ENCODE measurements around the gene SLC35F2. TPM values are rescaled to one million over a fixed set of nuclear protein-coding genes. Genes with fewer than 3 reads are reported as not detected.
A peak's percentile ranks its signal among the peaks of the same experiment; 100 is the strongest.

SLC35F2 gene
- total and polyA plus RNA-seq, 2 of the 13 experiments (the other 11 are each of a cell fraction or from before 2014, with no cell fraction given): 5.8 to 20.3 TPM

DNA sequence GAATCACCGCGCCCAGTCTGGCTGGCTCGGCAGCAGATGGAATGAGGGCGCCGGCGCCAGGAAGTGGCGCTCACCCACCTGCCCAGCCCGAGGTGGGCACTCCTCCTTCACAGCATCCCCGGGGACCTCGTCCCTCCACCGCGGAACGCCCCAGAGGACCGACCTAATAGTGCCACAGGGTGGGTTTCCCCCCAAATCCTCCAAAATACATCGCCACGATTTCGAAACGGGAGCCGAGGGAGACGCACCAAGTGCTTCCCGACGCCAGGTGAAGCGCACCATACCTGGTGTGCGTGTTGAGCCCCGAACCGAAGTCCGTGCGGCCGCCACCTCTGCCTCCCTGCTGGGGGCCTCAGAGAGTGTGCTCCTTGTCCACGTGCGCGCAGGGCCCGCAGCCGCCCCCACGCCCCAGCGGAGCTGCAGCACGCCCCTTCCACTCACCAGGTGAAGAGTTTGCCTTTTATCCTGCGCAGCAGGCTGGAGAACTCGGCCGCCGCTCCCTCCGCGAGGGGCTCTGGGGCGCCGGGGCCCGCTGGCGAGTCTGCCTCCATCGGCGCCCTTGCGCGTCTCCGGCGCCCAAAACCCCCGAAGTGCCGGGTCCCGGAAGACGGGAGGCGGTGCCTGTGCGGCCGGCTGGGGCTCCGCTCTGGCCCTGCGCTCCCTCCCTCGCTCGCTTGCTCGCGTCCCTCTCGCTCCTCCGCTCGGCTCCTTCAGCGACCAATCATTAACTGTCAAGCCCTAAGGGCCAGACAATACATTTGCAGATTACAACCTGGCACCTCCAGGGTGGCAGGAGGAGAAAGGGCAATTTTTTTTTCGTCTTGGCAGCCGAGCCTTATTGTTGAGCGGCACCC is at the start of gene SLC35F2 (continued):
- TF ChIP-seq, protein P1, sequence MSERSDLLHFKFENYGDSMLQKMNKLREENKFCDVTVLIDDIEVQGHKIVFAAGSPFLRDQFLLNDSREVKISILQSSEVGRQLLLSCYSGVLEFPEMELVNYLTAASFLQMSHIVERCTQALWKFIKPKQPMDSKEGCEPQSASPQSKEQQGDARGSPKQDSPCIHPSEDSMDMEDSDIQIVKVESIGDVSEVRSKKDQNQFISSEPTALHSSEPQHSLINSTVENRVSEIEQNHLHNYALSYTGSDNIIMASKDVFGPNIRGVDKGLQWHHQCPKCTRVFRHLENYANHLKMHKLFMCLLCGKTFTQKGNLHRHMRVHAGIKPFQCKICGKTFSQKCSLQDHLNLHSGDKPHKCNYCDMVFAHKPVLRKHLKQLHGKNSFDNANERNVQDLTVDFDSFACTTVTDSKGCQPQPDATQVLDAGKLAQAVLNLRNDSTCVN (CRISPR knock-in tag; IDR thresholded peaks at IDR 0.05; ENCODE audit: borderline replicate concordance): no peak
- TF ChIP-seq GABPA (IDR thresholded peaks at IDR 0.05; ENCODE audit: low read depth, low read length) (0 out of 2 replicates have a peak, but pooled peaks have one; percentile 14), GABPA (CRISPR knock-in tag; IDR thresholded peaks at IDR 0.05; ENCODE audit: low read depth) (0 out of 2 replicates have a peak, but pooled peaks have one; percentile 16), ZNF776 (CRISPR knock-in tag; IDR thresholded peaks at IDR 0.05) (peak; percentile 80), SATB2 (CRISPR knock-in tag; IDR thresholded peaks at IDR 0.05) (0 out of 2 replicates have a peak, but pooled peaks have one; percentile 35), ZNF292 (CRISPR knock-in tag; IDR thresholded peaks at IDR 0.05; ENCODE audit: borderline replicate concordance, low read depth) (0 out of 2 replicates have a peak, but pooled peaks have one; percentile 30), KLF6 (CRISPR knock-in tag; IDR thresholded peaks at IDR 0.05) (0 out of 2 replicates have a peak, but pooled peaks have one; percentile 44), KLF16 (CRISPR knock-in tag; IDR thresholded peaks at IDR 0.05) (peak in 1 of 2 experiments; percentile 68; a peak in 1 of 4 replicates), RARA (CRISPR knock-in tag; IDR thresholded peaks at IDR 0.05) (0 out of 2 replicates have a peak, but pooled peaks have one; percentile 18), ZNF232 (CRISPR knock-in tag; IDR thresholded peaks at IDR 0.05; ENCODE audit: borderline replicate concordance) (peak; percentile 60; the same call in 1 of the 2 replicates)
- TF ChIP-seq, protein P2, sequence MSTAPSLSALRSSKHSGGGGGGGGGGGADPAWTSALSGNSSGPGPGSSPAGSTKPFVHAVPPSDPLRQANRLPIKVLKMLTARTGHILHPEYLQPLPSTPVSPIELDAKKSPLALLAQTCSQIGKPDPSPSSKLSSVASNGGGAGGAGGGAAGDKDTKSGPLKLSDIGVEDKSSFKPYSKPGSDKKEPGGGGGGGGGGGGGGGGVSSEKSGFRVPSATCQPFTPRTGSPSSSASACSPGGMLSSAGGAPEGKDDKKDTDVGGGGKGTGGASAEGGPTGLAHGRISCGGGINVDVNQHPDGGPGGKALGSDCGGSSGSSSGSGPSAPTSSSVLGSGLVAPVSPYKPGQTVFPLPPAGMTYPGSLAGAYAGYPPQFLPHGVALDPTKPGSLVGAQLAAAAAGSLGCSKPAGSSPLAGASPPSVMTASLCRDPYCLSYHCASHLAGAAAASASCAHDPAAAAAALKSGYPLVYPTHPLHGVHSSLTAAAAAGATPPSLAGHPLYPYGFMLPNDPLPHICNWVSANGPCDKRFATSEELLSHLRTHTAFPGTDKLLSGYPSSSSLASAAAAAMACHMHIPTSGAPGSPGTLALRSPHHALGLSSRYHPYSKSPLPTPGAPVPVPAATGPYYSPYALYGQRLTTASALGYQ (CRISPR knock-in tag; IDR thresholded peaks at IDR 0.05): 0 out of 2 replicates have a peak, but pooled peaks have one; percentile 13
- TF ChIP-seq, protein P3, sequence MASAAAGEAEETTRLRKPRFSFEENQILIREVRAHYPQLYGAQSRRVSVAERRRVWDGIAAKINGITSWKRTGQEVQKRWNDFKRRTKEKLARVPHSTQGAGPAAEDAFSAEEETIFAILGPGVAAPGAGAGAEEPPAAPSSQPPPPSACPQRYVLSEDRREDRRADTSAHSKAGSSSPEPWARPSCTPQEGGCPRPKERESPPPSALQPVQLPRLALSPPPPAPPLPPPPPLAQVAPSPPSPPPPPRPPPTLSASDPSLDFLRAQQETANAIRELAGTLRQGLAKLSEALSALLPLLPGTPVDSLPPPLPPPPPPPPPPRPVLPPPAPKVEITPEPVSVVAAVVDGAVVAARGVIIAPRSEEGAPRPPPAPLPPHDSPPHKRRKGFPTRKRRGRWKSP (CRISPR knock-in tag; IDR thresholded peaks at IDR 0.05): peak; percentile 93
- TF ChIP-seq, protein P4, sequence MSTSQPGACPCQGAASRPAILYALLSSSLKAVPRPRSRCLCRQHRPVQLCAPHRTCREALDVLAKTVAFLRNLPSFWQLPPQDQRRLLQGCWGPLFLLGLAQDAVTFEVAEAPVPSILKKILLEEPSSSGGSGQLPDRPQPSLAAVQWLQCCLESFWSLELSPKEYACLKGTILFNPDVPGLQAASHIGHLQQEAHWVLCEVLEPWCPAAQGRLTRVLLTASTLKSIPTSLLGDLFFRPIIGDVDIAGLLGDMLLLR (CRISPR knock-in tag; IDR thresholded peaks at IDR 0.05): peak; percentile 74
- TF ChIP-seq, protein P5, sequence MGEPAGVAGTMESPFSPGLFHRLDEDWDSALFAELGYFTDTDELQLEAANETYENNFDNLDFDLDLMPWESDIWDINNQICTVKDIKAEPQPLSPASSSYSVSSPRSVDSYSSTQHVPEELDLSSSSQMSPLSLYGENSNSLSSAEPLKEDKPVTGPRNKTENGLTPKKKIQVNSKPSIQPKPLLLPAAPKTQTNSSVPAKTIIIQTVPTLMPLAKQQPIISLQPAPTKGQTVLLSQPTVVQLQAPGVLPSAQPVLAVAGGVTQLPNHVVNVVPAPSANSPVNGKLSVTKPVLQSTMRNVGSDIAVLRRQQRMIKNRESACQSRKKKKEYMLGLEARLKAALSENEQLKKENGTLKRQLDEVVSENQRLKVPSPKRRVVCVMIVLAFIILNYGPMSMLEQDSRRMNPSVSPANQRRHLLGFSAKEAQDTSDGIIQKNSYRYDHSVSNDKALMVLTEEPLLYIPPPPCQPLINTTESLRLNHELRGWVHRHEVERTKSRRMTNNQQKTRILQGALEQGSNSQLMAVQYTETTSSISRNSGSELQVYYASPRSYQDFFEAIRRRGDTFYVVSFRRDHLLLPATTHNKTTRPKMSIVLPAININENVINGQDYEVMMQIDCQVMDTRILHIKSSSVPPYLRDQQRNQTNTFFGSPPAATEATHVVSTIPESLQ (CRISPR knock-in tag; conservative IDR thresholded peaks at IDR 0.05): 0 out of 2 replicates have a peak, but pooled peaks have one; percentile 51
- TF ChIP-seq, protein P6, sequence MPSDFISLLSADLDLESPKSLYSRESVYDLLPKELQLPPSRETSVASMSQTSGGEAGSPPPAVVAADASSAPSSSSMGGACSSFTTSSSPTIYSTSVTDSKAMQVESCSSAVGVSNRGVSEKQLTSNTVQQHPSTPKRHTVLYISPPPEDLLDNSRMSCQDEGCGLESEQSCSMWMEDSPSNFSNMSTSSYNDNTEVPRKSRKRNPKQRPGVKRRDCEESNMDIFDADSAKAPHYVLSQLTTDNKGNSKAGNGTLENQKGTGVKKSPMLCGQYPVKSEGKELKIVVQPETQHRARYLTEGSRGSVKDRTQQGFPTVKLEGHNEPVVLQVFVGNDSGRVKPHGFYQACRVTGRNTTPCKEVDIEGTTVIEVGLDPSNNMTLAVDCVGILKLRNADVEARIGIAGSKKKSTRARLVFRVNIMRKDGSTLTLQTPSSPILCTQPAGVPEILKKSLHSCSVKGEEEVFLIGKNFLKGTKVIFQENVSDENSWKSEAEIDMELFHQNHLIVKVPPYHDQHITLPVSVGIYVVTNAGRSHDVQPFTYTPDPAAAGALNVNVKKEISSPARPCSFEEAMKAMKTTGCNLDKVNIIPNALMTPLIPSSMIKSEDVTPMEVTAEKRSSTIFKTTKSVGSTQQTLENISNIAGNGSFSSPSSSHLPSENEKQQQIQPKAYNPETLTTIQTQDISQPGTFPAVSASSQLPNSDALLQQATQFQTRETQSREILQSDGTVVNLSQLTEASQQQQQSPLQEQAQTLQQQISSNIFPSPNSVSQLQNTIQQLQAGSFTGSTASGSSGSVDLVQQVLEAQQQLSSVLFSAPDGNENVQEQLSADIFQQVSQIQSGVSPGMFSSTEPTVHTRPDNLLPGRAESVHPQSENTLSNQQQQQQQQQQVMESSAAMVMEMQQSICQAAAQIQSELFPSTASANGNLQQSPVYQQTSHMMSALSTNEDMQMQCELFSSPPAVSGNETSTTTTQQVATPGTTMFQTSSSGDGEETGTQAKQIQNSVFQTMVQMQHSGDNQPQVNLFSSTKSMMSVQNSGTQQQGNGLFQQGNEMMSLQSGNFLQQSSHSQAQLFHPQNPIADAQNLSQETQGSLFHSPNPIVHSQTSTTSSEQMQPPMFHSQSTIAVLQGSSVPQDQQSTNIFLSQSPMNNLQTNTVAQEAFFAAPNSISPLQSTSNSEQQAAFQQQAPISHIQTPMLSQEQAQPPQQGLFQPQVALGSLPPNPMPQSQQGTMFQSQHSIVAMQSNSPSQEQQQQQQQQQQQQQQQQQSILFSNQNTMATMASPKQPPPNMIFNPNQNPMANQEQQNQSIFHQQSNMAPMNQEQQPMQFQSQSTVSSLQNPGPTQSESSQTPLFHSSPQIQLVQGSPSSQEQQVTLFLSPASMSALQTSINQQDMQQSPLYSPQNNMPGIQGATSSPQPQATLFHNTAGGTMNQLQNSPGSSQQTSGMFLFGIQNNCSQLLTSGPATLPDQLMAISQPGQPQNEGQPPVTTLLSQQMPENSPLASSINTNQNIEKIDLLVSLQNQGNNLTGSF (CRISPR knock-in tag; IDR thresholded peaks at IDR 0.05): no peak

Measured in HepG2 (cell line).